Prostate gland (tissue), 2 donors: ENCODE measurements around the gene WDR77. TPM values are rescaled to one million over a fixed set of nuclear protein-coding genes. Genes with fewer than 3 reads are reported as not detected.
A peak's percentile ranks its signal among the peaks of the same experiment; 100 is the strongest.

Experiments
- DNase-seq: peaks from one replicate; pipeline ENCODE4 v3.0.0-alpha.2; 2019; ENCODE audit warnings: low spot score
- H3K27ac ChIP-seq, 2 donors: fragments of 200-600 bp; sonication (generic); 2 replicates each; pipeline ENCODE4 v1.5.1; 2017 to 2019
- H3K27me3 ChIP-seq: fragments of 200-600 bp; sonication (generic); replicated peaks from 2 replicates; pipeline ENCODE4 v1.5.1; 2019; ENCODE audit not compliant: insufficient read depth
- H3K36me3 ChIP-seq, 2 donors: fragments of 200-600 bp; sonication (generic); 1 replicate in 1 of 2; 2 replicates in 1 of 2; pipeline versions ENCODE4 v1.5.1 to v1.8.1; 2017 to 2019
- H3K4me1 ChIP-seq: fragments of 200-600 bp; sonication (generic); replicated peaks from 2 replicates; pipeline ENCODE4 v1.5.1; 2019
- H3K4me3 ChIP-seq, 2 donors: fragments of 200-600 bp; sonication (generic); 2 replicates each; pipeline ENCODE4 v1.5.1; 2017 to 2019
- H3K9me3 ChIP-seq: fragments of 200-600 bp; sonication (generic); 2 replicates; pipeline ENCODE4 v1.5.1; 2017
- POLR2A ChIP-seq: fragments of 450-650 bp; IDR thresholded peaks from one replicate; pipeline ENCODE4 v1.6.1; 2016; ENCODE audit warnings: antibody characterized with exemption, mild to moderate bottlenecking
- POLR2AphosphoS5 ChIP-seq: sonication (generic); formaldehyde crosslinking; IDR thresholded peaks from one replicate; pipeline ENCODE4 v1.6.1; 2017; ENCODE audit warnings: antibody characterized with exemption
- WGBS: methylation state at CpG from one replicate; pipeline ENCODE4 v1.1.5; 2018; 5-methylcytosine and 5-hydroxymethylcytosine counted together
- intact Hi-C: fragments of 100-400 bp; cut with DNase I; formaldehyde crosslinking; loops from one replicate; pipeline ENCODE4 v1.14.2; 2022
- total RNA-seq, 2 donors: library from RNA; depleted of rRNA; stranded (reverse); fragments of >200 nt; gene quantifications; one replicate each; pipeline ENCODE4 v1.1.0, GENCODE V29; 2016
- TF ChIP-seq, protein P1 (sequence below), 4 experiments: fragments of 200-600 bp in 2 of 4; fragments of 450-650 bp in 2 of 4; sonication (generic) in 2 of 4; IDR thresholded peaks; 1 replicate in 3 of 4; 2 replicates in 1 of 4; pipeline ENCODE4 v1.5.1; 2016 to 2019; ENCODE audit warnings: antibody characterized with exemption in 4 of 4, mild to moderate bottlenecking in 2 of 4, moderate library complexity in 2 of 4

Gene WDR77
- total RNA-seq, 2 donors from 2014 or later = 19.1 to 31.6 TPM

GRCh38 chr1:111452581-111452980 is 3.5 kb upstream of the WDR77 start:
- no peaks in the 10 kb centered on the region for H3K4me1 ChIP-seq
- no peaks in the 10 kb centered on the region for H3K27me3 ChIP-seq
- H3K36me3 ChIP-seq = no peaks in the 10 kb centered on the region
- no peak overlapping the region for H3K27ac ChIP-seq
- H3K4me3 ChIP-seq = no peak overlapping the region
- H3K9me3 ChIP-seq = no peaks in the 10 kb centered on the region
- no peak for TF ChIP-seq POLR2A
- no peak for TF ChIP-seq POLR2AphosphoS5
- TF ChIP-seq, protein P1, sequence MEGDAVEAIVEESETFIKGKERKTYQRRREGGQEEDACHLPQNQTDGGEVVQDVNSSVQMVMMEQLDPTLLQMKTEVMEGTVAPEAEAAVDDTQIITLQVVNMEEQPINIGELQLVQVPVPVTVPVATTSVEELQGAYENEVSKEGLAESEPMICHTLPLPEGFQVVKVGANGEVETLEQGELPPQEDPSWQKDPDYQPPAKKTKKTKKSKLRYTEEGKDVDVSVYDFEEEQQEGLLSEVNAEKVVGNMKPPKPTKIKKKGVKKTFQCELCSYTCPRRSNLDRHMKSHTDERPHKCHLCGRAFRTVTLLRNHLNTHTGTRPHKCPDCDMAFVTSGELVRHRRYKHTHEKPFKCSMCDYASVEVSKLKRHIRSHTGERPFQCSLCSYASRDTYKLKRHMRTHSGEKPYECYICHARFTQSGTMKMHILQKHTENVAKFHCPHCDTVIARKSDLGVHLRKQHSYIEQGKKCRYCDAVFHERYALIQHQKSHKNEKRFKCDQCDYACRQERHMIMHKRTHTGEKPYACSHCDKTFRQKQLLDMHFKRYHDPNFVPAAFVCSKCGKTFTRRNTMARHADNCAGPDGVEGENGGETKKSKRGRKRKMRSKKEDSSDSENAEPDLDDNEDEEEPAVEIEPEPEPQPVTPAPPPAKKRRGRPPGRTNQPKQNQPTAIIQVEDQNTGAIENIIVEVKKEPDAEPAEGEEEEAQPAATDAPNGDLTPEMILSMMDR (IDR thresholded peaks at IDR 0.05) = no peak
- 83% methylated on average over 3 of the region's 3 CpGs for WGBS
- DNase-seq = no peak
- intact Hi-C loops = no loop called here

- 40% methylated on average over 3 of the region's 3 CpGs for WGBS
- TF ChIP-seq, protein P1 (IDR thresholded peaks at IDR 0.05) = no peak
- TF ChIP-seq POLR2AphosphoS5 (no peak), POLR2A (no peak)
- Histone ChIP-seq H3K4me1 (no peaks in the 10 kb centered on the region), H3K27me3 (no peaks in the 10 kb centered on the region), H3K36me3 (no peaks in the 10 kb centered on the region), H3K27ac (no peak overlapping the region), H3K9me3 (no peaks in the 10 kb centered on the region), H3K4me3 (peak overlapping the region; percentile 71 to 91)
- intact Hi-C loops = no loop called here
- no peak for DNase-seq
Observed at GRCh38 chr1:111450185-111450584, 1.1 kb upstream of the WDR77 start.

DNA sequence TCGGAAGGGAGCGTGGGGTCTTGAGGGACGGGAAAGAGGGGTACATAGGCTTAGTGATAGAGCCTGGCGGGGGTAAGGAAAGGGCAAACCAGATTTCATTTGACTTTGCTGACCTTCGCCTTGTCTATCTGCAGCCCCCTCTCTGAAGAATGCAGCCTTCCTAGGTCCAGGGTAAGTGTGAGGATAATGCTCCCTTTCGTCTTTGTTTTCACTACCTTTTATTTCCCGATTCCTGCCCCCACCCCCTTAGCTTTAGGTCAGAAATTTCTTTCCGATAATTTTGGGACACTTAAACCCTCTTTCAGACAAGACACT is 604 bp upstream of the WDR77 start:
- no peak for DNase-seq
- Histone ChIP-seq H3K27me3 (no peaks in the 10 kb centered on the region), H3K9me3 (no peaks in the 10 kb centered on the region), H3K4me3 (peak overlapping the region; percentile 71 to 91), H3K36me3 (no peaks in the 10 kb centered on the region), H3K27ac (peak overlapping the region; percentile 69 to 82), H3K4me1 (no peaks in the 10 kb centered on the region)
- TF ChIP-seq POLR2AphosphoS5 (no peak), POLR2A (no peak)
- TF ChIP-seq, protein P1 (IDR thresholded peaks at IDR 0.05) = no peak
- intact Hi-C loops = no loop called here
- 0% methylated on average over 8 of the region's 8 CpGs for WGBS

GRCh38 chr1:111448482-111448917 is 556 bp downstream of the WDR77 start:
- no peaks in the 10 kb centered on the region for H3K4me1 ChIP-seq
- H3K36me3 ChIP-seq = no peaks in the 10 kb centered on the region
- H3K9me3 ChIP-seq = no peaks in the 10 kb centered on the region
- intact Hi-C loops = no loop called here
- peak overlapping the region; percentile 46 to 47 for H3K27ac ChIP-seq
- TF ChIP-seq, protein P1 (IDR thresholded peaks at IDR 0.05) = no peak
- TF ChIP-seq POLR2A (no peak), POLR2AphosphoS5 (no peak)
- under 1% methylated on average over 25 of the region's 25 CpGs for WGBS
- H3K4me3 ChIP-seq = peak overlapping the region; percentile 71 to 91
- H3K27me3 ChIP-seq = no peaks in the 10 kb centered on the region
- no peak for DNase-seq

DNA sequence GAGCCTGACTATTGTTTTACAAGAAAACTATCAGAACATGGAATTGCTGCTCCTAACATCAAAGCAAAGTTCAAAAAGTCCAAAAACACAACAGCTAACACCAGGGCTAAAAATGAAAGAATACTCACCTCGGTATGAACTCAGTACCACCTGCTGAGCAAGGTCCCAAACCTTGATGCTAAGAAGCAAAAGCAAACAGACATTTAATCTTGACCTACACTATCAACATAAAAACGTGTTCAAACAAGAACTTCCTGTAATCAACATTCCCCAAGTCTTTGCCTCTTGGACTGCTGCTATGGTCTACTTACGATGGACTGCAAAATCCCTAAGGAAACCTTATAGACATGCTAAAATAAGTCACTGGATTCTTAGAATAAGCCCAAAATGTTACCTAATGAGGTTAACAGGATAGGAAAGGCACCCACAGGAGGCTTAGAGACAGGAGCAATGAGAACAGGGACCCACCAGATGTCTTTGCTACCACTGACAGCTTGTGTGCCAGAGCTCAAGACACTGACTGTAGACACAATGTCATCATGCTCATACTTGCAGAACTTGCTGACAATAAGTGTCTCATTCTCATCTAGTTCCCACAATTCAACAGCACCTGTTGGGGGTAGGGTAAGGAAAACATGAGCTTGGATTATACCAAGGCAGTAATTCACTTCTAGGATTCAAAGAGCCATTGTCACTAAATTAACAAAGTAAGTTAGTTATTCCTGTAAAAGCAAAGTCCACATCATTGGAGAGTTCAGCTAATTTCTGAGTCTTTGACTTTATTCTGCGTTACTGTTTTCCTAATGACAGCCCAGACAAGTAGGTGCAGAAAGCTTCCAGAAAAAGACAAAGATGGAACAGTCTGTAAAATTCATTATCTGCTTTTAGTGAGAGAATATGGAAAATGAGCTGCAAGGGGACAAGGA is 1.8 kb downstream of the WDR77 start:
- TF ChIP-seq POLR2A (no peak), POLR2AphosphoS5 (no peak)
- TF ChIP-seq, protein P1 (IDR thresholded peaks at IDR 0.05) = no peak
- no peak for DNase-seq
- no peaks in the 10 kb centered on the region for H3K9me3 ChIP-seq
- intact Hi-C loops = no loop called here
- no peak overlapping the region for H3K4me3 ChIP-seq
- peak overlapping the region in 1 of 2 donors; percentile 4 for H3K27ac ChIP-seq
- peaks cover 0 to 3% of the 10 kb centered on the region in 2 donors for H3K36me3 ChIP-seq
- WGBS = 44% methylated on average over 4 of the region's 4 CpGs
- H3K27me3 ChIP-seq = no peaks in the 10 kb centered on the region
- H3K4me1 ChIP-seq = no peaks in the 10 kb centered on the region
